Measurements from ENCODE around the gene CHRM2. TPM values are rescaled to one million over a fixed set of nuclear protein-coding genes. Genes with fewer than 3 reads are reported as not detected.

CHRM2 gene
- total and polyA plus RNA-seq, 9 of the 15 experiments (the other 6 are each of a cell fraction or from before 2014, with no cell fraction given) = not detected

DNA sequence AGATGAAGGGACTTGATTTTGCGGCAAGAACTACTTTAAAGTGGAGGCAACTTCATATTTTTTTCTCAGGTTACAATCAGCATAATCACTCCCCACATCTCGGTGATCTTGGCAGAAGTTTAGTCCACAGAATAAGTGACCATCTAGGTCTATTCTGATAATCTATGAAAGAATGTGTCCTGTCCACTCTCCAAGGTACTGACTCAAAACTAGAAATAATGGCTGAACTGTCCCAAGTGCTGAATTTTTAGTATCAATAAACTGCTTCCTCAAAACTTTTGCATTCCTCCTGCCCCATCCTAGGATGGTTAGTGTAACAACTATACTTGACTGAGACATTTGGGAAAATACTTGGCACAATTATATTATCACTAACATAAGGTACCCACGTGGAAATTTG lies 10.9 kb upstream of the CHRM2 start (continued):
- TF ChIP-seq, protein P1, sequence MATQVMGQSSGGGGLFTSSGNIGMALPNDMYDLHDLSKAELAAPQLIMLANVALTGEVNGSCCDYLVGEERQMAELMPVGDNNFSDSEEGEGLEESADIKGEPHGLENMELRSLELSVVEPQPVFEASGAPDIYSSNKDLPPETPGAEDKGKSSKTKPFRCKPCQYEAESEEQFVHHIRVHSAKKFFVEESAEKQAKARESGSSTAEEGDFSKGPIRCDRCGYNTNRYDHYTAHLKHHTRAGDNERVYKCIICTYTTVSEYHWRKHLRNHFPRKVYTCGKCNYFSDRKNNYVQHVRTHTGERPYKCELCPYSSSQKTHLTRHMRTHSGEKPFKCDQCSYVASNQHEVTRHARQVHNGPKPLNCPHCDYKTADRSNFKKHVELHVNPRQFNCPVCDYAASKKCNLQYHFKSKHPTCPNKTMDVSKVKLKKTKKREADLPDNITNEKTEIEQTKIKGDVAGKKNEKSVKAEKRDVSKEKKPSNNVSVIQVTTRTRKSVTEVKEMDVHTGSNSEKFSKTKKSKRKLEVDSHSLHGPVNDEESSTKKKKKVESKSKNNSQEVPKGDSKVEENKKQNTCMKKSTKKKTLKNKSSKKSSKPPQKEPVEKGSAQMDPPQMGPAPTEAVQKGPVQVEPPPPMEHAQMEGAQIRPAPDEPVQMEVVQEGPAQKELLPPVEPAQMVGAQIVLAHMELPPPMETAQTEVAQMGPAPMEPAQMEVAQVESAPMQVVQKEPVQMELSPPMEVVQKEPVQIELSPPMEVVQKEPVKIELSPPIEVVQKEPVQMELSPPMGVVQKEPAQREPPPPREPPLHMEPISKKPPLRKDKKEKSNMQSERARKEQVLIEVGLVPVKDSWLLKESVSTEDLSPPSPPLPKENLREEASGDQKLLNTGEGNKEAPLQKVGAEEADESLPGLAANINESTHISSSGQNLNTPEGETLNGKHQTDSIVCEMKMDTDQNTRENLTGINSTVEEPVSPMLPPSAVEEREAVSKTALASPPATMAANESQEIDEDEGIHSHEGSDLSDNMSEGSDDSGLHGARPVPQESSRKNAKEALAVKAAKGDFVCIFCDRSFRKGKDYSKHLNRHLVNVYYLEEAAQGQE (IDR thresholded peaks at IDR 0.05; ENCODE audit: borderline replicate concordance) = peak; percentile 98
- TF ChIP-seq, protein P1 (CRISPR knock-in tag; IDR thresholded peaks at IDR 0.05; ENCODE audit: low read depth) = peak; percentile 91
- TF ChIP-seq ZNF143 (CRISPR knock-in tag; IDR thresholded peaks at IDR 0.05) (no peak), ZNF717 (CRISPR knock-in tag; IDR thresholded peaks at IDR 0.05) (no peak)

All from K562 (cell line).